Esophagus squamous epithelium (tissue), 4 donors: ENCODE measurements around the gene ADCY5.

ENCODE experiments used
- CTCF ChIP-seq, 6 experiments: fragments of 450-650 bp in 4 of 6; fragments of 200-600 bp in 2 of 6; sonication (generic) in 2 of 6; IDR thresholded peaks; one replicate each; pipeline ENCODE4 v1.5.1; 2016 to 2019; ENCODE audit warnings: antibody characterized with exemption in 6 of 6, mild to moderate bottlenecking in 4 of 6, moderate library complexity in 4 of 6
- POLR2A ChIP-seq, 4 donors: fragments of 450-650 bp; IDR thresholded peaks; one replicate each; pipeline ENCODE4 v1.6.1; 2017; ENCODE audit warnings: antibody characterized with exemption in 4 of 4, mild to moderate bottlenecking in 4 of 4, moderate library complexity in 3 of 4

- TF ChIP-seq CTCF (IDR thresholded peaks at IDR 0.05) (no peak), POLR2A (IDR thresholded peaks at IDR 0.05) (no peak)
Measured at GRCh38 chr3:123479891-123480290, 31.0 kb upstream of the ADCY5 start.
